Tibial nerve (tissue), 4 donors: ENCODE data around the gene LMF2. TPM values are rescaled to one million over a fixed set of nuclear protein-coding genes. Genes with fewer than 3 reads are reported as not detected.

Experiments used
- DNase-seq, 2 donors: peaks; one replicate each; pipeline ENCODE4 v3.0.0-alpha.2; 2019; ENCODE audit warnings: low spot score in 2 of 2
- H3K27ac ChIP-seq, 4 donors: fragments of 200-600 bp; sonication (generic) in 3 of 4; one replicate each; pipeline ENCODE4 v1.5.1; 2017 to 2019; ENCODE audit warnings: mild to moderate bottlenecking in 1 of 4
- H3K27me3 ChIP-seq, 2 donors: fragments of 200-600 bp; sonication (generic) in 1 of 2; one replicate each; pipeline versions ENCODE4 v1.5.1 to v1.6.0; 2017 to 2019
- H3K36me3 ChIP-seq, 3 donors: fragments of 200-600 bp; sonication (generic); one replicate each; pipeline ENCODE4 v1.5.1; 2018 to 2019
- H3K4me1 ChIP-seq, 4 donors: fragments of 200-600 bp; sonication (generic) in 3 of 4; one replicate each; pipeline ENCODE4 v1.5.1; 2017 to 2019
- H3K4me3 ChIP-seq, 4 donors: fragments of 200-600 bp; sonication (generic) in 3 of 4; one replicate each; pipeline ENCODE4 v1.5.1; 2017 to 2019; ENCODE audit warnings: mild to moderate bottlenecking in 1 of 4, moderate library complexity in 1 of 4
- H3K9me3 ChIP-seq, 4 donors: fragments of 200-600 bp; sonication (generic) in 3 of 4; one replicate each; pipeline ENCODE4 v1.5.1; 2017 to 2019
- EP300 ChIP-seq, 2 donors: sonication (generic); formaldehyde crosslinking; IDR thresholded peaks; one replicate each; pipeline ENCODE4 v1.6.1; 2017; ENCODE audit warnings: antibody characterized with exemption in 2 of 2, mild to moderate bottlenecking in 1 of 2
- POLR2A ChIP-seq, 2 donors: fragments of 450-650 bp; IDR thresholded peaks; one replicate each; pipeline ENCODE4 v1.6.1; 2017; ENCODE audit warnings: antibody characterized with exemption in 2 of 2, mild to moderate bottlenecking in 2 of 2, moderate library complexity in 2 of 2
- WGBS, 2 donors: methylation state at CpG; one replicate each; pipeline ENCODE4 v1.1.5; 2018; 5-methylcytosine and 5-hydroxymethylcytosine counted together
- total RNA-seq, 4 donors: library from RNA; depleted of rRNA; stranded (reverse); fragments of >200 nt; gene quantifications; one replicate each; pipeline ENCODE4 v1.1.0, GENCODE V29; 2016
- TF ChIP-seq, protein P1 (sequence below), 5 experiments: fragments of 200-600 bp in 3 of 5; fragments of 450-650 bp in 2 of 5; sonication (generic) in 3 of 5; IDR thresholded peaks; one replicate each; pipeline ENCODE4 v1.5.1; 2016 to 2019; ENCODE audit warnings: antibody characterized with exemption in 5 of 5, mild to moderate bottlenecking in 3 of 5, moderate library complexity in 2 of 5

LMF2 gene
- total RNA-seq, 4 donors from 2014 or later, result 53.7 to 85.2 (median 58.1) TPM

DNA sequence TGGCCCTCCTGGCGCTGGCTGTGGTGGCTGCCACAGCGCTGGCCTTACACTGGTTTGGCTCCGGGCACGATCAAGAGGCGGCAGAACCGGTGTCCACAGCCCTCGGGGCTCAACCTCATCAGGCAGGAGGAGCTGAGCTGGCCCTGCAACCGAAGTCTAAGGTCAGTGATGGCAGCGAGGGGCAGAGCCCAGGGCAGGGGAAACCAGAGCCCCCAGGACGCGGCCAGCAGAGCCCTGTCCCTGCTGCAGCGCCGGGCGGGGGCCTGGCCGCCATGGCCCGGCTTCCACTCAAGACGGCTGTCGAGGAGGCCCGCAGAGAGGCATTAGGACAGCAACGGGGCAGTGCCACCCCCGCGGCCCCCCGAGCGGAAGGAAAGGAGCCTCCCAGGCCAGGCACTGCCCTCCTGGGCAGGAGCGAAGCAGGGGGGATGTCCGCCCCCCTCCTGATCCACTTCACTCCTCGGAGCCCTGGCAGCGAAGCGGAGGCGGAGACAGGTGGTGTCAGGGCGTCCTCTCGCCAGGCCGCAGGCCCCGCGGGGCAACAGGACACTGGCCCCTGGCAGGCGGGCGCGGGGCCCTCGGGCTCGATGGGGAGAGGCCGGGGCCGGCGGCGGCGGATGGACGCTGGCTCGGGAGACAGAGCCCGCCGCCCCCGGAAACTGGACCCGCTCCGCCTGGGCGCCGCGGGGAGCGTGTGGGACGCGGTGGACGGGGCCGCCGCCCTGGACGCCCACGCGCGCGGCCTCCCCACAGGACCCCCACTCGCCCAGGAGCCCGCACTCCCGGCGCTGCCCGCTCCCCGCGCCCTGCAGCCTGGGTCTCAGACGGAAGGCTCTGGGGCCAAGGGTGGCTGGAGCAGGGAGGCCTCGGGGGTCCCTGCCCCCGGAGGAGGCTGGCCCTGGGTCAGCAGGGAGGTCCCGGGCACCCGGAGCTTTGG, 39.1 kb upstream of the LMF2 start:
- Histone ChIP-seq H3K9me3 (no peaks in the 10 kb centered on the region), H3K4me3 (no peak overlapping the region), H3K27ac (no peak overlapping the region), H3K4me1 (peaks cover 0 to 38% (median 20%) of the 10 kb centered on the region in 4 donors), H3K27me3 (peaks cover 0 to 63% of the 10 kb centered on the region in 2 donors), H3K36me3 (no peaks in the 10 kb centered on the region)
- no peak for DNase-seq
- TF ChIP-seq, protein P1, sequence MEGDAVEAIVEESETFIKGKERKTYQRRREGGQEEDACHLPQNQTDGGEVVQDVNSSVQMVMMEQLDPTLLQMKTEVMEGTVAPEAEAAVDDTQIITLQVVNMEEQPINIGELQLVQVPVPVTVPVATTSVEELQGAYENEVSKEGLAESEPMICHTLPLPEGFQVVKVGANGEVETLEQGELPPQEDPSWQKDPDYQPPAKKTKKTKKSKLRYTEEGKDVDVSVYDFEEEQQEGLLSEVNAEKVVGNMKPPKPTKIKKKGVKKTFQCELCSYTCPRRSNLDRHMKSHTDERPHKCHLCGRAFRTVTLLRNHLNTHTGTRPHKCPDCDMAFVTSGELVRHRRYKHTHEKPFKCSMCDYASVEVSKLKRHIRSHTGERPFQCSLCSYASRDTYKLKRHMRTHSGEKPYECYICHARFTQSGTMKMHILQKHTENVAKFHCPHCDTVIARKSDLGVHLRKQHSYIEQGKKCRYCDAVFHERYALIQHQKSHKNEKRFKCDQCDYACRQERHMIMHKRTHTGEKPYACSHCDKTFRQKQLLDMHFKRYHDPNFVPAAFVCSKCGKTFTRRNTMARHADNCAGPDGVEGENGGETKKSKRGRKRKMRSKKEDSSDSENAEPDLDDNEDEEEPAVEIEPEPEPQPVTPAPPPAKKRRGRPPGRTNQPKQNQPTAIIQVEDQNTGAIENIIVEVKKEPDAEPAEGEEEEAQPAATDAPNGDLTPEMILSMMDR (IDR thresholded peaks at IDR 0.05), result no peak
- TF ChIP-seq POLR2A (IDR thresholded peaks at IDR 0.05) (no peak), EP300 (IDR thresholded peaks at IDR 0.05) (no peak)
- WGBS, 2 donors, result 55 to 66% methylated on average over 12 to 34 of the region's 78 CpGs

DNA sequence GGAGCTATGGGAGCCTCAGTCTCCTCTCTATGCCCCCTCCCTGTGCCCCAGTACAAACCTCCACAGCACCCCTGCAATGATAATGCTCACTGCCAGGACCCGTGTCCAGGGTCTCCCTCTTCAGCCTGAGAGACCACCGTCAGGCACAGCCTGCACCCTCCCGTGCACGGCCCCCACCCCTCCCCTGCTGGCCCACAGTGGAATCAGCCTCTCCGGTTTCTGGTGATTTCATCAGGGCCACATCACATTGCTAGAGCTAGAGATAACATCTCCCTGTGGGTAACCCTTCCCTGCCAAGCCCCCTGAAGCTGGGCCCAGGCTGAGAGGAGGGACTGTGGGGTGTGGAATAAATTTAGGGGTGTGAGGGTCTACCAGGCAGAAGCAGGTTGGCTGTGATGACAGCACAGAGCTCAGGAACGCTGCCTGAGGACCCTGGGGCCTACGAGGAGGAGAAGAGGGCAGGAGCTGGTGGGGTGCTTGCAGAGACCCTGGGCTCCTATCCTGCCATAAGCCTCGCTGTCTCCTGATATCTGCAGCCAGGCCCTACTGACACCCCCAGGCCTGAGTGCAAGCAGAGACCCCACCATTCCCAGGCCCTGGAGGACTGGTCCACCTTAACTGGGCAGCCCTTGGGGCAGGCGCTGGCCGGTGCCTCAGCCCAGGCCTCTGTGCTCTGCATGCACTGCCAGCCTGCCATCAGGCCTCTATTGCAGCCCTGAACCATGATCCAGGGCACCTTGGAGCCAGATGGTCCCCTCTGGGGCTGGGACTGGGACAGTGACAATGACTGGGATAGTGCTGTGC, 38.2 kb upstream of the LMF2 start, which contains the start of gene KLHDC7B:
Gene KLHDC7B (plus strand): TSS at position 378 of the 804 bp plus-strand sequence. CDS start 345 bp downstream, at position 723.
- TF ChIP-seq, protein P1 (IDR thresholded peaks at IDR 0.05), result no peak
- TF ChIP-seq EP300 (IDR thresholded peaks at IDR 0.05) (no peak), POLR2A (IDR thresholded peaks at IDR 0.05) (no peak)
- no peak within 1 kb of the TSS for H3K4me3 ChIP-seq
- peaks cover 0 to 63% of the 10 kb centered on the region in 2 donors for H3K27me3 ChIP-seq
- H3K27ac ChIP-seq, result peak within 1 kb of the TSS in 1 of 4 donors; percentile 59
- H3K4me1 ChIP-seq, result peaks cover 0 to 42% (median 20%) of the 10 kb centered on the region in 4 donors
- DNase-seq, result no peak
- WGBS, 2 donors, result 51 to 65% methylated on average over 9 of the region's 10 CpGs
- H3K9me3 ChIP-seq, result no peaks in the 10 kb centered on the region
- no peaks in the 10 kb centered on the region for H3K36me3 ChIP-seq

DNA sequence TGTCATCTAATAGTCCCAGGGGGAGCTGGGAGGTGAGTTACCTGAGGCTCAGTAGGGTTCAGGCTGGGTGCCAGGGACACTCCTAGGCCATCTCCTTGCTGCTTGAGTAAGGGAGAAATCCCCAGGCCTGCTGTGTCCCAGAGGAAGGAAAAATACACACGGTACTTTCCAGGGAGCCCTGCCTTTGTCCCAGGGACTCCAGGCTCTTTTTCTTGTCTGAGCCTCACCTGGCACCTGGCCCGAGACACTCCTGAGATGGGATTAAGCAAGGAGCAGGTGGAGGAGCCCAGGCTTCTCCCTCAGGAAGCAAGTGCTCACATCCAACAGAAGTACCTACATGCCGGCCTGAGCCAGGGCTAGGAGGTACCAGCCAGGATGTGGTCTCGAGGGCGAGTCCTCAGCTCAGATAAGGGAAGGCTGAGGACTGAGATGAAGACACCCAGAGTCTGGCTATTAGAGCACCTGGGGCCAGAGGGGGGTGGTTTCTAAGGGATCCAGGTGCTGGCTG, 37.3 kb upstream of the LMF2 start:
- DNase-seq, result no peak
- 72 to 83% methylated on average over 3 to 5 of the region's 5 CpGs for WGBS, 2 donors
- Histone ChIP-seq H3K36me3 (no peaks in the 10 kb centered on the region), H3K4me3 (peak overlapping the region in 1 of 4 donors; percentile 26), H3K9me3 (no peaks in the 10 kb centered on the region), H3K27ac (peak overlapping the region in 2 of 4 donors; percentile 32 to 59), H3K27me3 (peaks cover 0 to 61% of the 10 kb centered on the region in 2 donors), H3K4me1 (peaks cover 0 to 49% (median 23%) of the 10 kb centered on the region in 4 donors)
- TF ChIP-seq EP300 (IDR thresholded peaks at IDR 0.05) (no peak), POLR2A (IDR thresholded peaks at IDR 0.05) (no peak)
- TF ChIP-seq, protein P1 (IDR thresholded peaks at IDR 0.05), result no peak

DNA sequence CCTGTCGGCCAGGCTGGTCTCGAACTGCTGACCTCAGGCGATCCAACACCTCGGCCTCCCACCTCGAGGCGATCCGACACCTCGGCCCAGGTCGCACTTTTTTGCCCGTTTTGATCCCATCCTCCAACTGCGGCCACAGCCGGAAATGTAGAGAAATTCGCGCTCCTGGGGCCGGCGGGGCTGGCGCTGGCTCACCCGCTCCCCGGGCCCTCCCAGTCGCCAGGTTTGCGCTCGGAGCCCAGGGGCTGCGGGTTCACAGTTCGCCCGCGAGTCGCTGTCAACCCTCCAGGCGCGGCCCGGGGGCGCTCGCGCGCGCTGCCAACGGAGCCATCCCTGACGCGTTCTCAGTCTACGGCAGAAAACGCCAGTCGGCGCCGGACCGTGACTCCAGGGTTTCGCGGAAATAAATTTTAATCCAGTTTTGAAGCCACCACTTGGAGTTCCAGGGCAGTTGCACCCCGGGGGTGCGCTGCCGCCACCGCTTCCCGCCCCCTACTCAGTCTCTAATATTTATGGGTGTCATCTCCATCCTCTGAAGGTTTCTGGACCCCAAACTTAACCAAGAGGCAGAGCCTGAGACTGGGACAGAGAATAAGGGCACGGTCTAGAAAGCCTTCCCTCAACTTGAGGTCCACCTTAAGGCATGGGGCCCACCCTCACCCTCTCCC, 36.7 kb upstream of the LMF2 start:
- H3K4me1 ChIP-seq, result peaks cover 0 to 52% (median 26%) of the 10 kb centered on the region in 4 donors
- DNase-seq, result peak; percentile 42 to 52
- H3K36me3 ChIP-seq, result no peaks in the 10 kb centered on the region
- WGBS, 2 donors, result 8 to 9% methylated on average over 26 to 35 of the region's 52 CpGs
- peaks cover 0 to 55% of the 10 kb centered on the region in 2 donors for H3K27me3 ChIP-seq
- H3K4me3 ChIP-seq, result peak overlapping the region in 3 of 4 donors; percentile 26 to 36 (median 29)
- peak overlapping the region in 2 of 4 donors; percentile 32 to 59 for H3K27ac ChIP-seq
- TF ChIP-seq POLR2A (IDR thresholded peaks at IDR 0.05), result peak in 1 of 2 donors; percentile 12
- TF ChIP-seq, protein P1 (IDR thresholded peaks at IDR 0.05), result peak; percentile 44 to 62 (median 53)
- TF ChIP-seq EP300 (IDR thresholded peaks at IDR 0.05), result peak in 1 of 2 donors; percentile 6
- no peaks in the 10 kb centered on the region for H3K9me3 ChIP-seq
